Mesenteric fat pad (tissue), 1 donor: Measurements from ENCODE around the gene IKZF5. TPM values are rescaled to one million over a fixed set of nuclear protein-coding genes. Genes with fewer than 3 reads are reported as not detected.

Source experiments
- DNase-seq: peaks from one replicate; pipeline ENCODE4 v3.0.0-alpha.2; 2020; ENCODE audit warnings: low spot score
- total RNA-seq: library from RNA; stranded (reverse); fragmentation: NEBNext Ultra II Directional; extraction: Animal tissue kit (Norgen Biotek cat#: 25700); gene quantifications from one replicate; pipeline ENCODE4 v1.2.1, GENCODE V29; 2021
- donor health status: DM: yes; HTN: yes; CAD: no.

Gene IKZF5
- total RNA-seq, 1 donor from 2014 or later, result 12.4 TPM

- DNase-seq, result no peak
Observed at GRCh38 chr10:123017421-123018165, 9.0 kb upstream of the IKZF5 start.

- no peak for DNase-seq
Observed at GRCh38 chr10:123016228-123016627, 7.6 kb upstream of the IKZF5 start.

- no peak for DNase-seq
Observed at GRCh38 chr10:123014772-123015171, 6.2 kb upstream of the IKZF5 start.

GRCh38 chr10:123013456-123014419 is 5.1 kb upstream of the IKZF5 start:
- DNase-seq, result no peak

- DNase-seq, result no peak
Observed at GRCh38 chr10:123011987-123012386, 3.4 kb upstream of the IKZF5 start.

GRCh38 chr10:123009105-123009820 is 668 bp upstream of the IKZF5 start:
- no peak for DNase-seq

- DNase-seq, result no peak
Observed at GRCh38 chr10:123007558-123008354, 839 bp downstream of the IKZF5 start.

GRCh38 chr10:123004298-123004697 is 4.3 kb downstream of the IKZF5 start:
- DNase-seq, result no peak

GRCh38 chr10:123001370-123001769 is 7.2 kb downstream of the IKZF5 start:
- no peak for DNase-seq

GRCh38 chr10:123000155-123000554 is 8.4 kb downstream of the IKZF5 start:
- DNase-seq, result no peak

- no peak for DNase-seq
Observed at GRCh38 chr10:122999347-122999746, 9.2 kb downstream of the IKZF5 start.

GRCh38 chr10:122998934-122999333 is 9.7 kb downstream of the IKZF5 start:
- DNase-seq, result no peak

GRCh38 chr10:122998360-122998917 is 10.2 kb downstream of the IKZF5 start:
- no peak for DNase-seq

GRCh38 chr10:122997864-122998263 is 10.7 kb downstream of the IKZF5 start:
- DNase-seq, result no peak

- DNase-seq, result no peak
Observed at GRCh38 chr10:122995936-122996335, 12.7 kb downstream of the IKZF5 start.

- DNase-seq, result no peak
Observed at GRCh38 chr10:122993797-122994336, 14.7 kb downstream of the IKZF5 start.

- no peak for DNase-seq
Observed at GRCh38 chr10:122992031-122992585, 16.5 kb downstream of the IKZF5 start.

- DNase-seq, result no peak
Observed at GRCh38 chr10:122990278-122990677, 18.3 kb downstream of the IKZF5 start.

GRCh38 chr10:122988501-122988900 is 20.1 kb downstream of the IKZF5 start:
- no peak for DNase-seq

GRCh38 chr10:122986335-122986734 is 22.3 kb downstream of the IKZF5 start:
- DNase-seq, result no peak
